ENCODE measurements around the gene DKC1. TPM values are rescaled to one million over a fixed set of nuclear protein-coding genes. Genes with fewer than 3 reads are reported as not detected.

The DKC1 gene
- total RNA-seq, 1 experiment from 2014 or later, result 158 TPM

DNA sequence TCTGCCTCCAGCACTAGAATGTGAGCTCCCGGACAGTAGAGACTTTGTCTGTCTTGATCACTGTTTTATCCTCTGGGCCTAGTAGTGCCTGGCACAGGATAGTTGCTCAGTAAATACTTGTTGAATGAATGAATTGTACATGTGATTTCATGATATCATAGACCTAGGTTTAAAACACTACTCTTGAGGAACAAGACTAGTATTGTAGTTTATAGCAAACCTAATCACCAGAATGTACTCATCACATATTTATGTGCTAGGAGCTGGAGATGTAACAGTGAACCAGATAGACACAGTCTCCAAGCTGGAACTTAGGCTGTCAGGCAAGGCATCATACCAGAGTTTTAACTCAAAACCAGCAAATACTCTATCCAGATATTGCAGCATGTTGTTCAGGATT lies 35.2 kb upstream of the DKC1 start:
- DNase-seq (ENCODE audit: low spot score), result no peak
- ChIA-PET POLR2A (ENCODE audit: low non-redundant PET) (no interaction called here), CTCF (no interaction called here)
- intact Hi-C loops (cut with micrococcal nuclease; ENCODE audit: unreplicated experiment), result loop anchor here (10.0 kb wide), 1 partner anchor 113 kb away; the partner anchor contains the start of gene CTAG1B
- BruUV-seq (replicated peaks), result no TSS peak
- H3K36me3 ChIP-seq (ENCODE audit: insufficient read depth, low read length, poor library complexity, severe bottlenecking), result no peaks in the 10 kb centered on the region
- H3K9me3 ChIP-seq (ENCODE audit: low read depth, low read length, poor library complexity, severe bottlenecking), result no peaks in the 10 kb centered on the region
- no peak for TF ChIP-seq EZH2 (IDR thresholded peaks at IDR 0.05; ENCODE audit: borderline replicate concordance, low read depth, low read length, poor library complexity, severe bottlenecking)
- TF ChIP-seq, protein P1, sequence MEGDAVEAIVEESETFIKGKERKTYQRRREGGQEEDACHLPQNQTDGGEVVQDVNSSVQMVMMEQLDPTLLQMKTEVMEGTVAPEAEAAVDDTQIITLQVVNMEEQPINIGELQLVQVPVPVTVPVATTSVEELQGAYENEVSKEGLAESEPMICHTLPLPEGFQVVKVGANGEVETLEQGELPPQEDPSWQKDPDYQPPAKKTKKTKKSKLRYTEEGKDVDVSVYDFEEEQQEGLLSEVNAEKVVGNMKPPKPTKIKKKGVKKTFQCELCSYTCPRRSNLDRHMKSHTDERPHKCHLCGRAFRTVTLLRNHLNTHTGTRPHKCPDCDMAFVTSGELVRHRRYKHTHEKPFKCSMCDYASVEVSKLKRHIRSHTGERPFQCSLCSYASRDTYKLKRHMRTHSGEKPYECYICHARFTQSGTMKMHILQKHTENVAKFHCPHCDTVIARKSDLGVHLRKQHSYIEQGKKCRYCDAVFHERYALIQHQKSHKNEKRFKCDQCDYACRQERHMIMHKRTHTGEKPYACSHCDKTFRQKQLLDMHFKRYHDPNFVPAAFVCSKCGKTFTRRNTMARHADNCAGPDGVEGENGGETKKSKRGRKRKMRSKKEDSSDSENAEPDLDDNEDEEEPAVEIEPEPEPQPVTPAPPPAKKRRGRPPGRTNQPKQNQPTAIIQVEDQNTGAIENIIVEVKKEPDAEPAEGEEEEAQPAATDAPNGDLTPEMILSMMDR (conservative IDR thresholded peaks at IDR 0.05; ENCODE audit: low read depth, low read length), result no peak
- no peak overlapping the region for H3K27ac ChIP-seq (ENCODE audit: low read depth, low read length, poor library complexity, severe bottlenecking)
- H3K4me3 ChIP-seq (ENCODE audit: low read depth, low read length, poor library complexity, severe bottlenecking), result no peak overlapping the region
- H3K27me3 ChIP-seq (replicated peaks; ENCODE audit: insufficient read depth, low read depth, low read length, poor library complexity), result no peaks in the 10 kb centered on the region
- H3K4me1 ChIP-seq (ENCODE audit: insufficient read depth, low read length, poor library complexity, severe bottlenecking), result no peaks in the 10 kb centered on the region

GRCh38 chrX:154727871-154728270 lies 34.8 kb upstream of the DKC1 start:
- CTCF ChIA-PET, result interaction anchor here (0.6 kb wide), 1 partner anchor 300 kb away, joined by 9 read pairs; no protein-coding TSS in a partner anchor
- no peaks in the 10 kb centered on the region for H3K4me1 ChIP-seq (ENCODE audit: insufficient read depth, low read length, poor library complexity, severe bottlenecking)
- H3K36me3 ChIP-seq (ENCODE audit: insufficient read depth, low read length, poor library complexity, severe bottlenecking), result no peaks in the 10 kb centered on the region
- DNase-seq (ENCODE audit: low spot score), result no peak
- TF ChIP-seq, protein P1 (conservative IDR thresholded peaks at IDR 0.05; ENCODE audit: low read depth, low read length), result no peak
- no peak for TF ChIP-seq EZH2 (IDR thresholded peaks at IDR 0.05; ENCODE audit: borderline replicate concordance, low read depth, low read length, poor library complexity, severe bottlenecking)
- no peak overlapping the region for H3K4me3 ChIP-seq (ENCODE audit: low read depth, low read length, poor library complexity, severe bottlenecking)
- no peaks in the 10 kb centered on the region for H3K9me3 ChIP-seq (ENCODE audit: low read depth, low read length, poor library complexity, severe bottlenecking)
- H3K27me3 ChIP-seq (replicated peaks; ENCODE audit: insufficient read depth, low read depth, low read length, poor library complexity), result no peaks in the 10 kb centered on the region
- no TSS peak for BruUV-seq (replicated peaks)
- intact Hi-C loops (cut with micrococcal nuclease; ENCODE audit: unreplicated experiment), result loop anchor here (10.0 kb wide), 1 partner anchor 113 kb away; the partner anchor contains the start of gene CTAG1B
- POLR2A ChIA-PET (ENCODE audit: low non-redundant PET), result no interaction called here
- no peak overlapping the region for H3K27ac ChIP-seq (ENCODE audit: low read depth, low read length, poor library complexity, severe bottlenecking)

GRCh38 chrX:154728431-154729190 lies 34.1 kb upstream of the DKC1 start:
- CTCF ChIA-PET, result interaction anchor here (0.6 to 1.7 kb wide), 2 partner anchors 20 to 301 kb away, joined by 8 to 9 read pairs; no protein-coding TSS in a partner anchor
- no peak overlapping the region for H3K4me3 ChIP-seq (ENCODE audit: low read depth, low read length, poor library complexity, severe bottlenecking)
- no peaks in the 10 kb centered on the region for H3K4me1 ChIP-seq (ENCODE audit: insufficient read depth, low read length, poor library complexity, severe bottlenecking)
- no peak for DNase-seq (ENCODE audit: low spot score)
- BruUV-seq (replicated peaks), result no TSS peak
- no peak for TF ChIP-seq EZH2 (IDR thresholded peaks at IDR 0.05; ENCODE audit: borderline replicate concordance, low read depth, low read length, poor library complexity, severe bottlenecking)
- TF ChIP-seq, protein P1 (conservative IDR thresholded peaks at IDR 0.05; ENCODE audit: low read depth, low read length), result no peak
- no peak overlapping the region for H3K27ac ChIP-seq (ENCODE audit: low read depth, low read length, poor library complexity, severe bottlenecking)
- intact Hi-C loops (cut with micrococcal nuclease; ENCODE audit: unreplicated experiment), result loop anchor here (10.0 kb wide), 1 partner anchor 114 kb away; the partner anchor contains the start of gene CTAG1B
- no peaks in the 10 kb centered on the region for H3K9me3 ChIP-seq (ENCODE audit: low read depth, low read length, poor library complexity, severe bottlenecking)
- no peaks in the 10 kb centered on the region for H3K27me3 ChIP-seq (replicated peaks; ENCODE audit: insufficient read depth, low read depth, low read length, poor library complexity)
- H3K36me3 ChIP-seq (ENCODE audit: insufficient read depth, low read length, poor library complexity, severe bottlenecking), result no peaks in the 10 kb centered on the region
- POLR2A ChIA-PET (ENCODE audit: low non-redundant PET), result no interaction called here
